GM10248 (cell line): Measurements from ENCODE around the gene CFAP77.
"Not testable (repeated sequence)": the region's sequence is repeated elsewhere in the genome, so short reads cannot be mapped to it uniquely, and the experiment has no call there.

ENCODE experiments used
- CTCF ChIA-PET: fragments of 300-600 bp; sonication (Branson Sonifier 250); formaldehyde crosslinking; extraction: SDS; loops from one replicate; lab custom pipeline; 2021; ENCODE audit warnings: antibody characterized with exemption; lab: Yijun Ruan, JAX
- POLR2A ChIA-PET: fragments of 350-650 bp; sonication (Branson Sonifier 250); formaldehyde crosslinking; extraction: SDS; loops from one replicate; lab custom pipeline; 2020; ENCODE audit warnings: antibody characterized with exemption; lab: Yijun Ruan, JAX
- DNase-seq: peaks from one replicate; pipeline ENCODE4 v3.0.0; 2012; ENCODE audit errors: extremely low spot score
- TF ChIP-seq, protein P1 (sequence below): IDR thresholded peaks from 2 replicates; pipeline ENCODE4 v1.5.1; 2012; ENCODE audit warnings: mild to moderate bottlenecking, low read depth; ENCODE audit errors: extremely low read depth, missing control alignments, control extremely low read depth

CFAP77 gene

DNA sequence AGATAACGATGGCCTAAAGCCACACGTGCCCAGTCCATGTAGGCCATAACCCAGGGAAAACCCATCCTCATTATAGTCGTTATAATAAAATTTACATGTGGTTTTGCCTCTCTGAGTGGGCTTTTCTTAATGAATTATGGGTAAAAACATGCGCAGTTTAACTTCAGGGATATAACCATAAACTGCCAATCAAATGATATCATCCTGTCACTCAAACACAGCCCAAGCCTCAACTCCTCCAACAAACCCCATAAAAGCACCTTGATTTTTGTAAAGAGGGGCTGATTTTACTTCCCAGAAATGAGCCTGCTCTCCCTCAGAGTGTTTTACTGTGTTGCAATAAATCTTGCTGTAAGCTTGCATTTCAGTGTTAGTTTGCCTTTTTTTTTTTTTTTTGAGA, 39.4 kb upstream of the CFAP77 start:
- ChIA-PET POLR2A (no interaction called here), CTCF (no interaction called here)
- TF ChIP-seq, protein P1, sequence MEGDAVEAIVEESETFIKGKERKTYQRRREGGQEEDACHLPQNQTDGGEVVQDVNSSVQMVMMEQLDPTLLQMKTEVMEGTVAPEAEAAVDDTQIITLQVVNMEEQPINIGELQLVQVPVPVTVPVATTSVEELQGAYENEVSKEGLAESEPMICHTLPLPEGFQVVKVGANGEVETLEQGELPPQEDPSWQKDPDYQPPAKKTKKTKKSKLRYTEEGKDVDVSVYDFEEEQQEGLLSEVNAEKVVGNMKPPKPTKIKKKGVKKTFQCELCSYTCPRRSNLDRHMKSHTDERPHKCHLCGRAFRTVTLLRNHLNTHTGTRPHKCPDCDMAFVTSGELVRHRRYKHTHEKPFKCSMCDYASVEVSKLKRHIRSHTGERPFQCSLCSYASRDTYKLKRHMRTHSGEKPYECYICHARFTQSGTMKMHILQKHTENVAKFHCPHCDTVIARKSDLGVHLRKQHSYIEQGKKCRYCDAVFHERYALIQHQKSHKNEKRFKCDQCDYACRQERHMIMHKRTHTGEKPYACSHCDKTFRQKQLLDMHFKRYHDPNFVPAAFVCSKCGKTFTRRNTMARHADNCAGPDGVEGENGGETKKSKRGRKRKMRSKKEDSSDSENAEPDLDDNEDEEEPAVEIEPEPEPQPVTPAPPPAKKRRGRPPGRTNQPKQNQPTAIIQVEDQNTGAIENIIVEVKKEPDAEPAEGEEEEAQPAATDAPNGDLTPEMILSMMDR = no peak
- no peak for DNase-seq

DNA sequence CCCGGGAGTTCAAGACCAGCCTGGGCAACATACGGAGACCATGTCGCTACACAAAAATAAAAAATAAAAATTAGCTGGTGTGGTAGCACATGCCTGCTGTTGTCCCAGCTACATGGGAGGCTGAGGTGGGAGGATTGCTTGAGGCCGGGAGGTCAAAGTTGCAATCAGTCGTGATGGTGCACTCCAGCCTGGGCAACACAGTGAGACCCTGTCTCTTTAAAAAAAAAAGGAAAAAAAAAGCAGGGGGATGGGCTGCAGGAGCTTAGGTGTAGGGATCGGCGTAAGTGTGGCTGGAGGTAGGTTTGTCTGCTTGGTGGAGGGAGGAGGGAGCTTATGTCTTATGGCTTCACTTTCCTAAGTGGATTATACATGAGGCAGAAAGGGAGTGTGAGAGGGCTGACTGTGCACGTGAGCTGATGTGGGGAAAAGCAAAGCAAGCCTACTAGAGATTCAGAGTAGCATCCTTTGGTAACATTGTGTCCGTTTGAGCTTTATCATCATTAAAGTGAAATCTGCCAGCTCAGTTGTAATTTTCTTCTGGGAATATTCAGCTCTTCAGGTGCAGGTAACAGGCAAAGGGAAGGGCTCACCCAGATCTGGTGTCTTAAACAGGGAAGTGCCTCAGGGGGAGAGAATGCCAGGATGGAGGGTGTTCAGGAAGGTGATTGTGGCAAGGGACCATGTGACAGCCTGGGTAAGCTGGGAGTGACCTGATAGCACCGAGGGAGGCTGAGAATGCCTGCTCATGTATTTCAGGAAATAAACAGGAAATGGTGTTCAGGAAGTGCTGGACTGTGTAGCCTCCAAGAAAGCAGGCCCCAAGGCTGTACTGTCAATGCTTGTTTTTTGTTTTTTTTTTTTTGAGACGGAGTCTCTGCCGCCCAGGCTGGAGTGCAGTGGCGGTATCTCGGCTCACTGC, 37.6 kb upstream of the CFAP77 start:
- no peak for DNase-seq
- ChIA-PET POLR2A (interaction anchor here (0.9 to 1.6 kb wide), 2 partner anchors 11 to 18 kb away, joined by 3 to 6 read pairs; partner anchors contain the start of gene SETX), CTCF (interaction anchor here (1.1 to 2.4 kb wide), 5 partner anchors 10 to 113 kb away, joined by 3 to 9 read pairs (median 4); no protein-coding TSS in a partner anchor)
- TF ChIP-seq, protein P1 = no peak

DNA sequence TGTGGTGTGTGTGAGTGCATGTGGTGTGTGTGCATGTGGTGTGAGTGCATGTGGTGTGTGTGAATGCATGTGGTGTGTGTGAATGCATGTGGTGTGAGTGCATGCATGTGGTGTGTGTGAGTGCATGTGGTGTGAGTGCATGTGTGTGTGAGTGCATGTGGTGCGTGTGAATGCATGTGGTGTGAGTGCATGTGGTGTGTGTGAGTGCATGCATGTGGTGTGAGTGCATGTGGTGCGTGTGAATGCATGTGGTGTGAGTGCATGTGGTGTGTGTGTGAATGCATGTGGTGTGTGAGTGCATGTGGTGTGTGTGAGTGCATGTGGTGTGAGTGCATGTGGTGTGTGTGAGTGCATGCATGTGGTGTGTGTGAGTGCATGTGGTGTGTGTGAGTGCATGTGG, 32.2 kb upstream of the CFAP77 start:
- DNase-seq, POLR2A ChIA-PET, CTCF ChIA-PET: not testable (repeated sequence)

- DNase-seq, POLR2A ChIA-PET, CTCF ChIA-PET: not testable (repeated sequence)
Measured at GRCh38 chr9:132378416-132378815, 31.6 kb upstream of the CFAP77 start.

GRCh38 chr9:132381966-132382541, 28.0 kb upstream of the CFAP77 start:
- peak; percentile 71 for DNase-seq
- ChIA-PET CTCF (interaction anchor here (1.4 to 3.2 kb wide), 3 partner anchors 9 to 32 kb away, joined by 3 to 7 read pairs (median 7); no protein-coding TSS in a partner anchor), POLR2A (interaction anchor here (1.1 to 1.9 kb wide), 2 partner anchors 28 to 30 kb away, joined by 3 to 14 read pairs; partner anchors contain the start of gene SETX)
- TF ChIP-seq, protein P1 = no peak

DNA sequence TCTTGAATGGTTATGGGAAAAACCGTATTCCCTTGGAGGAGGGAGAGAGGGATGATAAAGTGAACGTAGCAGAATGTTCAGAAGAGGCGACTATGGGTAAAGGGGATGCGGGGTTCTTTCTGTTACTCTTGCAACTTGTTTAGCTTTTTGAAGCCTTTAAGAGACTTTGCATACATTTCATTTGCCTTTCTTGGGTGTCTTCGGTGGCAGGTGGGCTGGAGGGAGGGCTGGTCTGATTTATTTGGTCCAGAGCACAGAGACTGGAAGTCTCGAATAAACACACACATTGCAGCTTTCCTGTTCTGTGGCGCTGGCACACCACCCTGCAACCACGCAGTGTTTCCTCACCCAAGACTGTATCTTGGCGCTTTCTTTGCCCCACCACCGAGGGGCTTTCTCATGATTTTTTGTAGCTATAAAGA, 26.5 kb upstream of the CFAP77 start:
- peak; percentile 30 for DNase-seq
- ChIA-PET POLR2A (interaction anchor here (0.6 kb wide), 1 partner anchor 10 kb away, joined by 3 read pairs; no protein-coding TSS in a partner anchor), CTCF (interaction anchor here (0.8 to 3.2 kb wide), 7 partner anchors 11 to 124 kb away, joined by 3 to 7 read pairs (median 4); partner anchors contain the start of gene SETX)
- TF ChIP-seq, protein P1 = no peak

DNA sequence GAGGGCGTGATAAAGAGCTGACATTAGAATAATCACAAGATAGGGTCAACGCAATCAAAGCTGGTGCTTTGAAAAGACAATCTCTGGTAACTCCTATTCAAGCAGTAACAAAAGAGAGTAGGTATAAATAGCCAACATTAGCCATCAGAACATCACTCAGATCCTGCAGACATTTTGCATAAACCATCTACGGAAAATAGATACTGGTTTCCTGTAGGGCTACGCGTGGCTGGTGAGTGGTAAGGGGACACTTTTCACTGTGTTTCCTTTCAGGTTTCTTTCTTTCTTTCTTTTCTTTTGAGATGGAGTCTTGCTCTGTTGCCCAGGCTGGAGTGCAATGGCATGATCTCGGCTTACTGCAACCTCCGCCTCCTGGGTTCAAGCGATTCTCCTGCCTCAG, 25.6 kb upstream of the CFAP77 start:
- ChIA-PET CTCF (interaction anchor here (0.8 to 3.2 kb wide), 8 partner anchors 11 to 125 kb away, joined by 3 to 7 read pairs (median 4); partner anchors contain the start of gene SETX), POLR2A (interaction anchor here (0.6 kb wide), 2 partner anchors 11 to 12 kb away, joined by 3 to 4 read pairs; no protein-coding TSS in a partner anchor)
- TF ChIP-seq, protein P1 = no peak
- DNase-seq = peak; percentile 60
